Nephron (organoid): ENCODE data around the gene NOVA2.

ENCODE experiments used
- H3K27ac Mint-ChIP-seq, 3 experiments: 2 replicates each; pipeline ENCODE4 v1.8.0; 2020; ENCODE audit warnings: mixed read lengths in 3 of 3, mild to moderate bottlenecking in 2 of 3, moderate library complexity in 1 of 3
- H3K27me3 Mint-ChIP-seq: 2 replicates; pipeline ENCODE4 v1.8.0; 2021; ENCODE audit warnings: low read depth, mild to moderate bottlenecking, moderate library complexity, mixed read lengths
- H3K36me3 Mint-ChIP-seq: 2 replicates; pipeline ENCODE4 v1.8.0; 2020; ENCODE audit warnings: low read depth, mixed read lengths
- H3K4me1 Mint-ChIP-seq: 2 replicates; pipeline ENCODE4 v1.8.0; 2020; ENCODE audit warnings: mixed read lengths
- H3K4me3 Mint-ChIP-seq, 3 experiments: 2 replicates each; pipeline ENCODE4 v1.8.0; 2020; ENCODE audit warnings: mild to moderate bottlenecking in 3 of 3, mixed read lengths in 3 of 3, moderate library complexity in 2 of 3
- H3K9me3 Mint-ChIP-seq: 2 replicates; pipeline ENCODE4 v1.8.0; 2020; ENCODE audit warnings: mixed read lengths
- TF ChIP-seq, protein P1 (sequence below), 3 experiments: fragments of 200-600 bp; sonication (generic); IDR thresholded peaks; one replicate each; pipeline ENCODE4 v1.5.0; 2021; ENCODE audit warnings: antibody characterized with exemption in 3 of 3; ENCODE audit not compliant: unreplicated experiment in 3 of 3

The NOVA2 gene

DNA sequence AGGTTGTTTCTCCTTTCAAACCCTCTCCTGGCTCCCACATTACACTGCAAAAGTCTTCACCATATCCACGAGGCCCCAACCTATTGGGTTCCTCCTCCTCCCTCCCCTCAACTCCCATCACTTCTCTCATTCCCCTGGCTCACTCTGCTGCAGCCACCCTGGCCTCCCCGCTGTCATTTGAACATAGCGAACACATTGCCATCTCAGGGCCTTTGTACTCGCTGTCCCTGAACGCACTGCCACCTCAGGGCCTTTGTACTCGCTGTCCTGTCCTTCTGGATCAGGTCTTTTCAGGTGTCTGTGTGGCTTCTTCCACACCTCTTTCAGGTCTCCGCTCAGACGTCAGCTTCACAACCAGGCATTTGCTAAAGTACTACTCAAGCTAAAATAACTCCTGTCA, 23.3 kb upstream of the NOVA2 start:
- TF ChIP-seq, protein P1, sequence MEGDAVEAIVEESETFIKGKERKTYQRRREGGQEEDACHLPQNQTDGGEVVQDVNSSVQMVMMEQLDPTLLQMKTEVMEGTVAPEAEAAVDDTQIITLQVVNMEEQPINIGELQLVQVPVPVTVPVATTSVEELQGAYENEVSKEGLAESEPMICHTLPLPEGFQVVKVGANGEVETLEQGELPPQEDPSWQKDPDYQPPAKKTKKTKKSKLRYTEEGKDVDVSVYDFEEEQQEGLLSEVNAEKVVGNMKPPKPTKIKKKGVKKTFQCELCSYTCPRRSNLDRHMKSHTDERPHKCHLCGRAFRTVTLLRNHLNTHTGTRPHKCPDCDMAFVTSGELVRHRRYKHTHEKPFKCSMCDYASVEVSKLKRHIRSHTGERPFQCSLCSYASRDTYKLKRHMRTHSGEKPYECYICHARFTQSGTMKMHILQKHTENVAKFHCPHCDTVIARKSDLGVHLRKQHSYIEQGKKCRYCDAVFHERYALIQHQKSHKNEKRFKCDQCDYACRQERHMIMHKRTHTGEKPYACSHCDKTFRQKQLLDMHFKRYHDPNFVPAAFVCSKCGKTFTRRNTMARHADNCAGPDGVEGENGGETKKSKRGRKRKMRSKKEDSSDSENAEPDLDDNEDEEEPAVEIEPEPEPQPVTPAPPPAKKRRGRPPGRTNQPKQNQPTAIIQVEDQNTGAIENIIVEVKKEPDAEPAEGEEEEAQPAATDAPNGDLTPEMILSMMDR (IDR thresholded peaks at IDR 0.05; ENCODE audit: unreplicated experiment in 3 of 3) = no peak
- Mint-ChIP-seq H3K27me3 (peaks cover 22% of the 10 kb centered on the region), H3K36me3 (no peaks in the 10 kb centered on the region), H3K4me1 (peaks cover 26% of the 10 kb centered on the region), H3K9me3 (no peaks in the 10 kb centered on the region), H3K4me3 (no peak overlapping the region), H3K27ac (no peak overlapping the region)

DNA sequence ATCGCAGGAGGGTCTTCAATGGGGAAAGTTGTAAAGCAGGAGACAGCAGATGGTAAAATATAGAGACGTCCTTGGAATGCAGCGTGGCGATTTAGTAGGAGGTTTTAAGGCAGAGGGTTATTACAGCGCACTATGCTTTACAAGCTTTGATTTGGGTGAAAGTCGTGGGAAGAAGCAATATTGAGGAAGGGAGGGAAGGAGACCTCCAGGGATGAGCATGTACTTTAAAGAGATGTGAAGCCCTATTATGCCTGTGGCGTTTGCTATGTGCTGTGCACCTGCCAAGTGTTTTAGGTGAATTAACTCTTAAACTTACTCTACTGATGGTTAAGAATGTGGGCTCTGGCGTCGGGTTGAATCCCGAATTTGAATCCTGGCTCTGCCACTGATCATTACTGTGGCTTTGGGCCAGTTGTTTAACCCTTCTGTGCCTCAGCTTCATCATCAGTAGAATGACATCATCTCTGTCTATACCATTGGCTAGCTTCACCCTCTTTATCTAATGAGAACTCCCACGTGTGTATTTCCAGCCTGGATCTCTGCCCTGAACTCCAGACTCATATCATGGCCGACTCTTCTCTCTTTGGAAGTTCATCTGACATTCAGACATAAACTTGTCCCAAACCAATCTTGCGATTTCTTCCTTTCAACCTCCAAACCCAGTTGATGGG, 22.2 kb upstream of the NOVA2 start:
- no peaks in the 10 kb centered on the region for H3K9me3 Mint-ChIP-seq
- H3K4me1 Mint-ChIP-seq = peaks cover 26% of the 10 kb centered on the region
- H3K27ac Mint-ChIP-seq = no peak overlapping the region
- TF ChIP-seq, protein P1 (IDR thresholded peaks at IDR 0.05; ENCODE audit: unreplicated experiment in 3 of 3) = no peak
- no peaks in the 10 kb centered on the region for H3K36me3 Mint-ChIP-seq
- peaks cover 21% of the 10 kb centered on the region for H3K27me3 Mint-ChIP-seq
- H3K4me3 Mint-ChIP-seq = no peak overlapping the region

DNA sequence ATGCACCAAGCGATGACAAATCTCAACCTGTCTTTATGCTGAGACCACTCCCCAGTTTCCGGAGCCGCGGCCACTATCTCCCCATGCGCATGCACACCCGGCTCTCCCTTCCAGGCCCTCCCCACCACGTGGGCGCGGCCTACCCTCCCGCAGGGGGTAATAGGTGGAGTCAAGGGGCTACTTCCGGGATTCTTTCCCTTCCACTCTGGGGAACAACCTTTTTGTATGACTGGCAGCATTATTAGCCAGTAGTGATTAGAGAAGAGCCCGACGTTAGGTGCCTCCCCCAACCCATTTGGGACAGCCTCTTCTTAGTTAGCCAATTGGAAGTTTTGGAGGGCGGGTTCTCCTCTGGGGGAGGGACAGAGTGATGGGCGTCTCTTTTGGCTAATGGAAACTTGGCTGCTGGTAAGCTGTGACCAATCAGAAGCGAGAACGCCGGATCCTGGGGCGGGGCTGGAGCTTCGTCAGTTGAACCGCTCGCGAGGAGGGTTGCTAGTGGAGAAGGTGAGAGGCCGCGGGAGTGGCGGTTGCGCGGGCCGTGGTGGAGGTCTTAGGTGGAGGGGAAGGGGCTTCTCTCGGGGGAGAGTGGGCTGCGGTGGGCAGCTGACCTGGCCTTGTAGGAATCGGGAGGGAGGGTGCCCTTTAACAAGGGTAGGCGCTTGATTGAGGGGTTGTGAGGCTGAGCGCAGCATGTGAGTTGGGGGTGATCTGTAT, 21.5 kb upstream of the NOVA2 start, which contains the start of gene CCDC61:
Gene CCDC61 (plus strand): TSS at position 470 of the 717 bp plus-strand sequence. CDS start 7,552 bp downstream, outside the sequence.
- TF ChIP-seq, protein P1 (IDR thresholded peaks at IDR 0.05; ENCODE audit: unreplicated experiment in 3 of 3) = no peak
- peaks cover 23% of the 10 kb centered on the region for H3K4me1 Mint-ChIP-seq
- H3K27ac Mint-ChIP-seq = no peak within 1 kb of the TSS
- peaks cover 20% of the 10 kb centered on the region for H3K27me3 Mint-ChIP-seq
- H3K9me3 Mint-ChIP-seq = no peaks in the 10 kb centered on the region
- H3K4me3 Mint-ChIP-seq = peak within 1 kb of the TSS in 1 of 3 experiments; percentile 57
- H3K36me3 Mint-ChIP-seq = no peaks in the 10 kb centered on the region

DNA sequence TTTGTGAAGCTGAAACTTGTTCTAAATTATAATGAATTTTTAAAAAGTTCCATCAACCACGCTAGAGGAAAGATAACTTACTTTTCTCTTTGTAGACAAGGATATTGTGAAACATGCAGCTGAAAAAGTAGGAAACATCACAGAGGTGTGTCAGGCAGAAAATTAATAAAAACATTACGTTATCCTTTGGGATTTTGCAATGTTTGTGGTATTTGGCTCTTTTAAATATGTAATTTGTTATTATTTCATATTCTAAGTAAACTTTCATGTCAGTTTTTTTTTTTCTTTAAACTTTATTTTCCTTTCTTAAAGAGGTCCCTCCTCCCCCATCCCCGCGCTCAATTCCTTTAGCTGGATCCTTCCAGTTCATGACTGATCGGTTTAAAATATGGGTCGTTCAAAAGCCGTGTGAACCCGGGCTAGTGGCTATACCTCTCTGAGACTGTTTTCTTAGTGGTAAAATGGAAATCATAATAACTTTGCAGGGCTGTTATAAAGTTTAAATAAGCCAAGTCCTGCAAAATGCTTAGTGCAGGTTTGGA, 20.9 kb upstream of the NOVA2 start:
- Mint-ChIP-seq H3K27ac (no peak overlapping the region), H3K4me1 (peaks cover 17% of the 10 kb centered on the region), H3K4me3 (peak overlapping the region in 1 of 3 experiments; percentile 57), H3K9me3 (no peaks in the 10 kb centered on the region), H3K36me3 (no peaks in the 10 kb centered on the region), H3K27me3 (peaks cover 15% of the 10 kb centered on the region)
- TF ChIP-seq, protein P1 (IDR thresholded peaks at IDR 0.05; ENCODE audit: unreplicated experiment in 3 of 3) = no peak

DNA sequence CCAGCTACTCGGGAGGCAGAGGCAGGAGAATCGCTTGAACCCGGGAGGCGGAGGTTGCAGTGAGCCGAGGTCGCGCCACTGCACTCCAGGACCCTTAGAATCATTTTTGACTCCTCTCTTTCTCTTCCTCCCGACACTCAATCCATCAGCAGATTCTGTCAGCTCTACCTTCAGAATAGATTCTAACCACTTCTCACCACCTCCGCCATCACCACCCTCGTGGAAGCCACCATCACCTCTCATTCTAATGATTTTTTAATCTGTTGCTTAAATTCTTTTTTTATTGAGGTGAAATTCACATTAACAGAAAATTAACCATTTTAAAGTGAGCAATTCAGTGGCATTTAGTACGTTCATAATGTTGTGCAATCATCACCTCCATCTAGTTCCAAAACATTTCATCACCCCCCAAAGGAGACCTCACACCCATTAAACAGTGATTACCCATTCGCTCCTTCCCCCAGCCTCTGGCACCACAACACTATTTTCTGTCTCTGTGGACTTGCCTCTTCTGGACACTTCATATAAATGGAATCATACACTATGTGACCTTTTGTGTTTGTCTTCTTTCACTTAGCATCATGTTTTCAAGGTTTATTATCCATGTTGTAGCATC, 16.6 kb upstream of the NOVA2 start:
- H3K36me3 Mint-ChIP-seq = no peaks in the 10 kb centered on the region
- H3K9me3 Mint-ChIP-seq = no peaks in the 10 kb centered on the region
- H3K4me1 Mint-ChIP-seq = no peaks in the 10 kb centered on the region
- TF ChIP-seq, protein P1 (IDR thresholded peaks at IDR 0.05; ENCODE audit: unreplicated experiment in 3 of 3) = no peak
- peaks cover 29% of the 10 kb centered on the region for H3K27me3 Mint-ChIP-seq
- H3K4me3 Mint-ChIP-seq = no peak overlapping the region
- no peak overlapping the region for H3K27ac Mint-ChIP-seq
